Keratinocyte (primary cell): Measurements from ENCODE around the gene ARHGEF16.

Experiments
- CTCF ChIP-seq, 3 experiments: IDR thresholded peaks in 1 of 3; conservative IDR thresholded peaks in 1 of 3; optimal IDR thresholded peaks in 1 of 3; 2 replicates in 2 of 3; 3 replicates in 1 of 3; pipeline versions ENCODE3 to v1.5.1; 2011; ENCODE audit warnings: low read length in 3 of 3, mild to moderate bottlenecking in 3 of 3, moderate library complexity in 2 of 3, control low read depth in 1 of 3, inconsistent platforms in 1 of 3; ENCODE audit not compliant: insufficient read depth in 2 of 3; ENCODE audit errors: extremely low read depth in 1 of 3
- EZH2 ChIP-seq: IDR thresholded peaks from one replicate; pipeline ENCODE4 v1.6.1; 2012; ENCODE audit warnings: inconsistent platforms, mild to moderate bottlenecking, low read length, moderate library complexity

- TF ChIP-seq CTCF (optimal IDR thresholded peaks at IDR 0.05 in 1 of 3, IDR thresholded peaks at IDR 0.05 in 1 of 3, conservative IDR thresholded peaks at IDR 0.05 in 1 of 3; ENCODE audit: extremely low read depth in 1 of 3, insufficient read depth in 2 of 3, low read length in 3 of 3): no peak
- TF ChIP-seq EZH2: no peak
Measured at GRCh38 chr1:3502641-3503524, 48.4 kb downstream of the ARHGEF16 start.
